HG03159 (cell line): ENCODE measurements around the gene SCN10A.

ENCODE experiments used
- ATAC-seq: cut with Tn5 transposase; IDR thresholded peaks from one replicate; pipeline ENCODE4 v1.9.1; 2021; ENCODE audit warnings: mild to moderate bottlenecking, moderate library complexity; ENCODE audit not compliant: unreplicated experiment

Gene SCN10A

DNA sequence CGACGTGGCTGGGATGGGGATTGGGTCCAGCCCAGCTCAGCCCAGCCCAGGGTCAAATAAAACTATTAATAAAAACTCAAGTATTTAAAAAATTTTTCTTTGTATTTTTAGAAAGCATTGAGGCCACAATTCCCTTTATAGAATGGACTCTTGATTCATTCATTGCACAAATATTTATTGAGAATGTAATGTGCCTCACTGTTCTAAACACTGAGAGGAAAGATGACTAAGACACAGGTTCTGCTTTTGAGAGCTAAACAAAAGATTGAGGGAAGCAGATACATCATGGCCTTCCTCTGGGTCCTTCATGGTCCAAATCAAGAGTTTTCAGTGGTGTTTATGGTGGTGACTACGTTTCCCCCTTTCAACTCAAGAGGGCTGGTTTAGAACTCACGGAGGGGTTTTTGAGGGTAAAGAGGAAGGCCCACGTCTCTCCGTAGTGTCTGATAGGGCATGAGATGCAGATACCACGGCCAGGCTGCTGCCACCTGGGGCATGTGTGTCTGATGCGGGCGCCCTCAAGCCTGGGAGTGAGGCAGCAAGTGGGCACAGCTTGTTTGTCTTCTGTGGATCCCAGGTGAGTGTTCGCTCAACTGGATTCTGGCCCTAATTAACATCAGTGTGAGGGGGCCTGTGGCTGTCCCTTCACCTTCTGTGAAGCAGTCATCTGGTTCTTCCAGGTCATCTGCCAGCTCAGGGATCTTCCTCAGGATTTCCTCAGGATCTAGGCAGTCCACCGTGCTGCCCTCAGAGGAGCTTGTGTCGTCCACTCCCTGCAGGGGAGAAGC, 93.0 kb downstream of the SCN10A start:
- ATAC-seq: no peak

DNA sequence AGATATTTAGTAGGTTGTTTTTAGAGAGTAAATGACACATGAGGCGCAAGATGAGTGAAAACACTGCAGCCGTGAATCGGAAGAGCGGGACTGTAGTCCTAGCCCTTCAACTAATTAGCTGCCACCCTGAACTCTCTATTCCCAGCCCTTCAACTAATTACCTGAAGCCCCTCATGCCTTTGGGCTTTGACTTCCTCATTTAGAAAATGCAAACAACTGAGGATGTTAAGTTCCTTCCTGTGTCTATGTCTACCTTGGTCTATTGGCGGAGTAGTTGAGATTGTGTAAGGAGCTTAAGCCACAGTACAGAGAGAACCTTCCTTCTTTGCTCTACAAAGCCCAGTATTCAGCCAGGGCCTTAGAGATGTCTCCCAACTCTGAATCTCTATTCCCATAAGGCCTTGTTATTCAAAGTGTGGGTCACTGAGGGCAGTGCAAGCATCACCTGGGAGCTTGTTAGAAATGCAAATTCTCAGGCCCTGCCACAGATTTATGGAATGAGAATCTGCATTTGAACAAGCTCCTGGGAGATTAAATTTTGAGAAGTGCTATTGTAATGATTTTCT, 94.7 kb downstream of the SCN10A start:
- no peak for ATAC-seq

DNA sequence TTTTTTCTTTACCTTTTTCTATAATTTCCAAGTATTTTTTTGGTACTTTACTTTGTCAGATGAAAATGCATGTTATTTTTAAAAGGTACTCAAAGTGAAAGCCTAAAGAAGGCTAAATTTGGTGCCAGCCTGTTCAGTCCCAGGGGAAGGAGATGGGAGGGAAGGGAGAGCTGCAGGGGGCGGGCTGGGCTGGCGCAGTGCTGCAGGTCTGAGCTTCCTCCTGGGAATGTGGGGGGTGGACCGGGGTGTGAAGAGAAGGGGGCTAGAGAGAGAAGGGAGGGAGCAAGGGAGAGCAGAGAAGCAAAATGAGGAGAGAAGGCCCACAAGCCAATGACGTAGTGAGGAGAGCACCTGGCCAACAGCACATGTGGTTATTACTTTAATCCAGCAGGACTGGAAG, 95.6 kb downstream of the SCN10A start:
- ATAC-seq: no peak

DNA sequence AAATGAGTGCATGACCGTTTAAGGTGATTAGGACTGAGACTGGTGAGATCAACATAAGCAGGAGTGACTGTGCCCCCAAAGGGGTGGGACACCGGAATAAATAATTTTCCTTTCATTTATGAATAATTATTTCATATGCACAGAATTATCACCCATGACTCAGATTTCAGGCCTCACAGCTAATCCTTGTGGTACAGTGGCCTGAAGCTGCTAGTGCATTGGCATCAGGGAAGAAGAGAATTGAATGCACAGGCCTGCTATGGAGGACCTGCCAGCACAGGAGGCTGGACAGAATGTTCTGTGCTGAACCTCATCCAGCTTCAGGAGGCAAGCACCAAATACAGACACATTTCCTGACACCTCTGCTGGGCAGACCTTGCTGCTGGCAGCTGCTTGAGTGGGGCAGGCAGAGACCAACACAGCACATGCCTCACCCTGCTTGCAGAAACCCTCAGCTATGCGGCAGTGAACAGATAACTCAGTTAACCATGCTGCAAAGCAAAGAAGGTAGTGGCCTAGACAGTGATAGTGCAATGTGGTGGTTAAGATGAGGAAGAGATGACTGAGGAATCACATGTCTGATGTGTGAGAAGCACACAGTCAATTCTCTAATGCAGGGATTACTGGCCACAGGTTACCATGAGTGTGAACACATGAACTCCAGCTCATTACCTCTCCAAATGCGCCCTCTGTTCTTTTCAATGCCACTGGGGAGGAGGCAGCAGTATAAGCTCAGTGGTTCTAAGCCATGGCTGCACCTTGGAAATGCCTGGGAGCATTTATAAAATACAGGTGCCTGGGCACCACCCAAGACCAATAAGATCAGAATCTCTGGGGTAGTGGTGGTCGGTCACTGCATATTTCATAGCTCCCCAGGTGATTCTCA, 98.4 kb downstream of the SCN10A start:
- no peak for ATAC-seq

DNA sequence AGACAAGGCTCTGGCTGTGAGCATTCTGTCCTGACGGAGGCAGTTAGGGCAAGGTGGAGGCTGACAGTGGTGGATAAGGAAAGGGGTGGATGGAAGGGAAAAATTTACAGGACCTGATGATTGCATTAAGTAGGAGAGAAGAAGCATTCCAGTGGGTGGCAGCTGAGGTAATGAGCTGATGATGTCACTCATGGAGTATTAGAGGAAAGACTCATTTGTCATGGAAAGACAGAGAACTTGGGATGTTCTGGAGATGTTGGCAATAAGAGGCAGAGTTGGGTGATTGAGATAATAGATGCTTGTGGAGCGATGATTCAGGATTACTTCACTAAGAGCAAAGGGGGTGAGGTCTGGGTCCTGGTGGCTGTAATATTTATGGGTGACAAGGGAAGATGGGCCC, 102.9 kb downstream of the SCN10A start:
- ATAC-seq: no peak

DNA sequence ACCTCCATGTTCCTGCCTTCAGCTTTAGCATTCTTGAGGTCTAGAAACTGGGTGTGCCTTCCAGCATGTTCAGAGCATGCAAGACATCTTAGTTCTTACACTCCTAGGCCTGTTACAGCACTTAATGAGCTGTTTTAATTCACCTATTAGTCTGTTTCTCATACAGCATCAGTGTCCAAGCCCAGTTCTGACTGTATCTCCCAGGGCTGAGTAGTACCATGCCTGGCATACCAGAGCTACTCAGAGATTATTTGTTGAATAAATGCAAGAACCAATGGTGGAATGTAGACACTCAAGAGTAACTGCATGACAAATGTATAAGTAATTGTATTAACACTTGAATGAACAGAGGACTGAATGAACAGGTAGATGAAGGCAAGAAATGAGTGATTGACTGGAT, 104.7 kb downstream of the SCN10A start:
- no peak for ATAC-seq

DNA sequence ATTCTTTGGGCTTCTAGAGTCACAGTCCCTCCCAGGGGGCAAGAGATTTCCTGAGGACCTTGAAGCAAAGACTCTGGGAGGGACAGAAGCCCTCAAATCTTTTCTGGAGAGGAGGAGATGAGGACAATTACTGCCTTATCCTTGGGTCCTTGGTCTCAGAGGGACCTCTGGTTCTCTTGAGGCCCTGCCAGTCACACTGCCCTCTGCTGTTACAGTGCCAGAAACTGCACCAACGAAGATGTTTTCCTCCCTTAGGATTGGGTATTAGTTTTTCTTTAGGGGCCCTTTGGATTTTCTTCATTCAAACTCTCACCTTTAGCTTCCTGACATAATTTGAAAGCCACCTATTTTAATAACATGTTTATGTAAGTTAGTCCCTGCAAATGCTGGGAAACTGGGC, 108.3 kb downstream of the SCN10A start:
- ATAC-seq: no peak

DNA sequence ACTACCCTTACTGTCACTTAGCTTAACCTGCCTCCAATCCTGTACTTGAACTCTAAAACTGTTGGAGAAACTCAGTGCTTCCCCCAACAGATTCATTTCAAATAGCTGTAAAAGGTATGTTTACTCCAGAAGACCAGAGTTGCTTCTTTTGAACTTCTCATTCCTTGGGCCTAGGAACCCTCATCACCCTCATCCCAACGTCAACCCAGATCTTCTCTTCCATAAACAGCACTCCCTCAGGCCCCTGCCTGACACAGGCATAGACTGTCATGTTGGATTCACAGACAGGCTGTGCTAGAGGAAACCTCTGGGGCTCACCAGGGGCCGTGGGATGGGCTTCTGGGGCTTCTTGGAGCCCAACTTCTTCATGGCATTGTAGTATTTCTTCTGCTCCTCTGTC, 109.1 kb downstream of the SCN10A start:
- no peak for ATAC-seq

DNA sequence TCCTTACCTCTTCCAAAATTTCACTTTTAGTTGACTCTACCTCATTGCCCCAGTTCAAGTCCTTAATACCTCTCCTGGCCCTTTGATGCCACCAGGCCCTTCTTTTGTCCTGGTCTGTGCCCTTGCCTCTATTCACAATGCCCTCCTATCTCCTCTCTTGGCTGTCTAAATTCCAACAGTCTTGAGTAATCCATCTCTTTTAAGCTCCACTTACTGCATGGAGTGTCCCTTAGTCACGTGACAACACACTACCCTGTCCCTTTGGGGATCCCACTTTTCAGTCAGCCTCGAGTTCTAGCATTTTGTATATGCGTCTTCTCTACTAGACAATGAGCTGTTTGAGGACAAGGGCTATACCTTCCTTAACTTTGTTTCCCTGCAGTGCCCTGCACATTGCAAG, 113.8 kb downstream of the SCN10A start:
- ATAC-seq: no peak

DNA sequence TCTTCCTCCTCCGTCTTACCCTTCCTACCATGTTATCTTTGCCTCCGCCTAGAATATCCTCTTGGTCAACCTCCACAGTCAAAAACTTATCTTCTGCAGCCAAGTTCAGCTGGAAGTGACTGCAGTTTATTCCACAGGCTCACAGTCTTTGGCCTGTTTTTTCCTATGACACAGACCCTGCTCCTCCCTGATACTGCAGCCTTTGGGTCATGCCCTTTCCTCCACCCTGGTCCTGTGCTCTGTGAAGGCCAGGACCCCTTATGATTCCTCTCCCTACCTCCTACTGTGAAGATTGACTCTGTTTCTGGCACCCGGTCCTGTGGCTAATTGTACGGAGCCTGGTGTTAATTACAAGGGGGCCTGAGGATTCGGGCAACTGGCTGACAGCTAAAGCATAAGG, 117.3 kb downstream of the SCN10A start:
- no peak for ATAC-seq

DNA sequence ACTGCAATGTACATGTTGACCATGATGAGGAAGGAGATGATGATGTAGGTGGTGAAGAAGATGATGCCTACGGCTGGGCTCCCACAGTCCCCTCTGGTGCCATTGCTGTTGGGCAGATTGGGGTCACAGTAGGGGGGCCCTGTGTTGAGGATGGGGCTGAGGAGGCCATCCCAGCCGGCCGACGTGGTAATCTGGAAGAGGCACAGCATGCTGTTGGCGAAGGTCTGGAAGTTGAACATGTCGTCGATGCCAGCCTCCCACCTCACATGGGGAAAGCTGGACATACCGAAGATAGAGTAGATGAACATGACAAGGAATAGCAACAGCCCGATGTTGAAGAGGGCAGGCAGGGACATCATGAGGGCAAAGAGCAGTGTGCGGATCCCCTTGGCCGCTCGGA, 118.0 kb downstream of the SCN10A start:
- no peak for ATAC-seq

DNA sequence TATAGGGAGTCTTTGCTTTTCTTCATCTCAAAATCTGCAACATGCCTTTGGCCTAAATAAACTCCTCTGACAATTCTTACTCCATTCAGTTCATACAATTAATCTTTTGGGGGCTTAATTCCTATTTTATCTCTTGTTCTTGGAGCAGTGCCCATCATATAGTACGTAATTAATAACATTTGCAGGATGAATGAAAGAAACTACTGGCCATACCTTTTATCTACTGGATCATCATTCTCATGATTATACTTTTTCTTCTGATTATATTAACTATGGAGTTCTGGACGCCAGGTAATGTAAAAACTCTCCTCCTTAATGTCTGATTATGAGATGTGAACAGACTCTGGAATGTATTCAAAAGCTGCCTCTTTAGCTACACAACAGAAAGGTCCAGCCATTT, 120.0 kb downstream of the SCN10A start:
- ATAC-seq: no peak

DNA sequence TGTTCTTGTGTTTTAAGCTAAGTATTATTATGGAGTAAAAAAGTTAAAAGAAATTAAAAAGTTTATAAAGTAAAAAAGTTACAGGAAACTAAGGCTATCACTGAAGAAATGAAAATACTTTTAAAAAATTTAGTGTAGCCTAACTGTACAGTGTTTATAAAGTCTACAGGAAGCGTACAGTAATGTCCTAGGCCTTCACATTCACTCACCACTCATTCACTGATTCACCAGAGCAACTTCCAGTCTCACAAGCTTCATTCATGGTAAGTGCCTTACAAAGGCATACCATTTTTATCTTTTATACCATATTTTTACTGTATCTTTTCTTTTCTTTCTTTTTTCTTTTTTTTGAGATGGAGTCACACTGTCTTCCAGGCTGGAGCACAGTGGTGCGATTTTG, 125.8 kb downstream of the SCN10A start:
- ATAC-seq: no peak

DNA sequence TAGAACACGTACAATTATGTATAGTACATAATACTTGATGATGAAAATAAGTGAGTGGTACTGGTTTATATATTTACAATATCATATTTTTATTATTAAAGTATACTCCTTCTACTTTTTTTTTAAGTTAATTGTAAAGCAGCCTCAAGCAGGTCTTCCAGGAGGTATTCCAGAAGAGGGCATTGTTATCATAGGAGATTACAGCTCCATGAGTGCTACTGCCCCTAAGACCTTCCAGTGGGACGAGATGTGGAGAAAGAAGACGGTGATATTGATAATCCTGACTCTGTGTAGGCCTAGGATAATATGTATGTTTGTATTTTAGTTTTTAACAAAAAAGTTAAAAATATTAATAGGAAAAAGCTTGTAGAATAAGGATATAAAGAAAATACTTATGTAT, 126.2 kb downstream of the SCN10A start:
- ATAC-seq: no peak

DNA sequence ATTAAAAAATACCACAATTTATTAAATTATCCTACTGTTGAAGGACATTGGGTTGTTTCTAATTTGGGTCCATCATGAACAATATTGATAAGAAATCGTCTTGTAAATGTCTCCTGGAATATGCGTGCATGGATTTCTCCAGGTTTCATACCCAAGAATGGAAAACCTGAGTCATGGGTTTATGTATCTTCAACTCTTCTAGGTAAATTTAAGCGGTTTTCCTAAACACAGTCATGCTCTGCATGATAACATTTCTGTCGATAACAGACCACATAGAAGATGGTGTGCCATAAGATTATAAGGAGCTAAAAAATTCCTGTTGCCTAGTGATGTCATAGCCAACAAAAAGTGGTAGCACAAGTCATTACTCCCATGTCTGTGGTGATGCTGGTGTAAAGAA, 126.7 kb downstream of the SCN10A start:
- ATAC-seq: no peak

DNA sequence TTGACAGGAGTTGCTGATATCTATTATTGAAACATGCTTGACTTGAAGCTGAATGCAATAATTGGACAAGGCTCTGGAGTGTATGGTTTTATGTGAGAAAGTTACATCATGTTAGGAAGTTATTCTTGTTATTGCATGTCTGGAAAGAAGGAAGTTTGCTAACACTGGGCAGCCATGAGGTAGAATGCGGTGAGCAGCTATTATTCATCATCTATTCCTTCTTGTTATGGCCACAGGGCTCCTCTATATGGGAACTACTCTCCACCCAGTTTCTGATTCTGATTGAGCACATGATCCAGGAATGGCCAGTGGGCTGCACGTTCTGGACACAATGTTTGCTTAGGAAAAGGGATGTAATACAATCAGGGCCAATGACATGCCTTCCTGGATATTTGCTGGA, 128.7 kb downstream of the SCN10A start:
- ATAC-seq: no peak

DNA sequence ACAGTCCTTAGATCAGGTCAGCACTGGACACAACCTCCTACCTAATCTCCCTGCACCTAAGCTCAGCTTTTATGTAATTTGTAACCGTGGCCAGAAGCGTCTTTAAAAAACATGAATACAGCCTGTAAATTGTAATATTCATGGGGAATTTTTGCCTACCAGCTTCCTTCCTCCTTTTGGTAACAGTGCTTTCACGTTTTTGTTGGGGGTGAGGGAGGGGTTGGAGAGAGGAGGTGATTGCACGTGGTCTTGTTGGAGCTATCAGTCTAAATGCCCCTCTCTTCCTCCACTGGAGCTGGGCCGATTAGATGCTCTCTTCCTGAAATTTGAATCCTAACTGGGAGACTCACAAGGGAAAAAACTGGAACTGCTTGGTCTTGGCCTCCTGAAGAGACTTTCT, 131.5 kb downstream of the SCN10A start:
- ATAC-seq: no peak

DNA sequence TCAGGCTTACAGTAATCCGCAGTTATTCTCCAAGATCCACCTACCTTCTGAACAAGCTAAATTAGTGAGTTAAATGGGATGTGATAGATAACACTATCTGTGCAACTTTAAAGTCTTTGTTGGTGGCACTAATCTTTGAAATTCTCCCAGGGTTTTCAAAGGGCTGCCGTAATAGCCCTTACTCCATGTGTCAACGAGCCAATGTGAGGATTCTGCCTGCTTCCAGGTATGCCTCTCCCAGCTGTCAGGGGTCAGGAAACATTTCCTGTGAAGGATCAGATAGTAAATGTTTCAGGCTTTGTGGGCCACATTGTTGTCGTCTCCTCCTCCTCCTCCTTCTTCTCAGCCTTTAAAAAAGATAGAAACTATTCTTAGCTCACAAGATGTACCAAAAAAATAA, 146.3 kb downstream of the SCN10A start:
- no peak for ATAC-seq

DNA sequence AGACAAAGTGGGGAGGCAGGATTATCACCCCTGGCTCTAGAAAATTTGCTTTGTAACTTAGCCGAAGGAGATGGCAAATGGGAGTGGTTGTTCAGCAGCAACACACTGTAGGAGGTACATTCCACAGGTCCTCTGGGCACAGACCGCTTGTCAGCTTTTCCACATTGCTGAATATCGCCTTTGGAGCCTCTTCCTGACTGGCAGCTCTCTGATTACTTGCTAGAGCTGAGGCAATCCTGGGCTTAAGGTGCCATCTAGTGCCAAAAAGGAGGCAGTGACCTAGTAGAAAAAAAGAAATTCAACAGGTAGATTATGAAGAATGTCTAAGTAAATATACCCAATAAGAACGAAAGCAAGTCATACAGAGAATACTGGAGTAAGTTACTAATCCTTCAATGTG, 153.5 kb downstream of the SCN10A start:
- no peak for ATAC-seq

DNA sequence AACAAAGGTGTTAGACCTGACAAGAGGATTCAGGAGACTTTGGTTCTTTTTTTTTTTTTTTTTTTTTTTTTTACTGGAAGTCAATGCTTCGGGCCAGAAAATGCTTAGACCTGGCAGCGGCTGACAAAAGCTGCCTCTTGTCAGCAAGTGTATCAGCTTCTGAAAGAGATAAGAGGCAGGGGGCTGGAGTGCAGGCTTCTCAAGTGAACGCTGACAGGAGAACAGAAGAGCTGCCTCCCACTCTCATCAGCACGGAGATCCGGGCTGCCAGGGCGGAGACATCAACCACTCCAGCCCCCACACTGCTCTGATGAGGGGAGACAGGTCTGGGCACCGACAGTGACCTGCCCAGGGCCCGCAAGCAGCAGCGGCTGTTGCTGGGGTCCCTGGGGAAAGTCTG, 157.2 kb downstream of the SCN10A start:
- ATAC-seq: no peak

DNA sequence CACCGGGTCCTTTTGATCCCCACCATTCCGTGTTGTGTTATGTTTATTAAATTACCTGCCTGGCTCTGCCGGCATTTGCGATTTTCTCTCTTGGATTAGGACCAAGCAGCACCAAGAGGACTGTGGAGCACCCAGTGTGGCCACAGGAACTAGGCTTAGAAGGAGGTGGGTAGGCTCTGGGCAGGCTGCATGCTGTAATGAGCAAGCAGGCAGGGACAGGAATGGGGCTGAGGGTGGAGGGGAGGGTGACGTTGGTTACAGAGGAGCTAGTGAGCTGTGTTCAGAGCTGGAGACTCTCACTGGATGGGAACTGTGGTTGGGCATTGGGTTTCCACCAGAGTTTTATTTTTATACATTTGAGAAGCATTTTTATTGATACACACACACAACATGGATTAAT, 158.6 kb downstream of the SCN10A start:
- ATAC-seq: no peak

DNA sequence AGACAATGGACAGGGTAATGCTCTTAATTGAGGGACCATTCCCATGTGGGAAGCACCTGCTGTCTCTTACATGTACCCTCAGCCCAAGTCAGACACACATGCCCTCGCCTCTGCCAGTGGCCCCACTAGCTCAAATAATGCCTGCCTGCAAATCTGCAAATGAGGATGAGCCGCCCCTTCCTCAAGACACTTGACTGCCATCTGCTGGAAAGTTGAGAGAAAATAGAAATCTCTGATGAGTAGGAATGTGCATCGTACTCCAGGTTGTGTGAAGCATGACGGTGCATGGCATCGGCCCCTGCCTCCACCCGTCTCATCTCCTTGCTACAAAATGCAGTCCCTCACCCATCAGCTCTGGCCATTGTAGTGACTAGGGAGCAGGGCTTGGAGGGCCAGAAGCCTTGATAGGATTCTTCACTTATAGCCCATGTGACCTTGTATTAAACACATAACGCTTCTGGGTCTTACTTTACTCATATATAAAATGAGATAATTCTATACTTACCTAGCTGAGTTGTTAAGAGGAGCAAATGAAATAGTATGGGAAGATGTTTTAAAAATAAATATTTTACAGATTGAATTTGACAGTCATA, 160.2 kb downstream of the SCN10A start:
- no peak for ATAC-seq
